Panc1 (cell line): Measurements from ENCODE around the gene FOXK1.

ENCODE experiments used
- POLR2AphosphoS5 ChIP-seq: IDR thresholded peaks from 2 replicates; pipeline ENCODE4 v1.6.1; 2012; ENCODE audit warnings: mild to moderate bottlenecking, low read depth, low read length, moderate library complexity
- SIN3A ChIP-seq: IDR thresholded peaks from 2 replicates; pipeline ENCODE4 v1.6.1; 2012; ENCODE audit warnings: low read depth, mild to moderate bottlenecking, low read length, moderate library complexity, borderline replicate concordance; ENCODE audit not compliant: insufficient read depth
- TCF7L2 ChIP-seq: IDR thresholded peaks from 2 replicates; pipeline ENCODE4 v1.6.1; 2011; ENCODE audit warnings: mild to moderate bottlenecking, low read depth, low read length, inconsistent platforms
- TF ChIP-seq, protein P1 (sequence below): fragments of 450-650 bp; IDR thresholded peaks from 2 replicates; pipeline ENCODE4 v1.5.1; 2017; ENCODE audit warnings: mild to moderate bottlenecking
- TF ChIP-seq, protein P2 (sequence below), 2 experiments: IDR thresholded peaks; 2 replicates each; pipeline ENCODE4 v1.6.1; 2011 to 2012; ENCODE audit warnings: low read depth in 2 of 2, control low read depth in 1 of 2, low read length in 1 of 2, mild to moderate bottlenecking in 1 of 2, moderate library complexity in 1 of 2; ENCODE audit not compliant: insufficient read depth in 1 of 2

DNA sequence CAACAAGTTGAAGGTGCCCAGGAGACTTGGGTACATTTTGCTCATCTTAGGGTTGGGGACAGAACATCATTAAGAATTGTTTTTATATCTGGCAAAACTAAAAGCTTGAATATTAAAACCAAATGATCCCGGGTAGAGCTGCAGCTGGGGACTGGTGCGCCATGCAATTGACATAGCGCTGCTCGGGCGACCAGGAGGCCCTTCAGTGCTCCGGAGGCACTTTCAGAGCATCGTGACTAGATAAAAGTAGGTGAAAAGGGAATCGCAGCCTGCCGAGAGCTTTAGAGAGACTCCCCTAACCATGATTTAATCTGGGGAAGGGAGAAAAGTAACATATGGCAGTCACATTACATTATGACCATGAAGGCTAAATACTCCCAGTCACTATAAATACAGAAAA lies 21.4 kb downstream of the FOXK1 start:
- TF ChIP-seq, protein P1, sequence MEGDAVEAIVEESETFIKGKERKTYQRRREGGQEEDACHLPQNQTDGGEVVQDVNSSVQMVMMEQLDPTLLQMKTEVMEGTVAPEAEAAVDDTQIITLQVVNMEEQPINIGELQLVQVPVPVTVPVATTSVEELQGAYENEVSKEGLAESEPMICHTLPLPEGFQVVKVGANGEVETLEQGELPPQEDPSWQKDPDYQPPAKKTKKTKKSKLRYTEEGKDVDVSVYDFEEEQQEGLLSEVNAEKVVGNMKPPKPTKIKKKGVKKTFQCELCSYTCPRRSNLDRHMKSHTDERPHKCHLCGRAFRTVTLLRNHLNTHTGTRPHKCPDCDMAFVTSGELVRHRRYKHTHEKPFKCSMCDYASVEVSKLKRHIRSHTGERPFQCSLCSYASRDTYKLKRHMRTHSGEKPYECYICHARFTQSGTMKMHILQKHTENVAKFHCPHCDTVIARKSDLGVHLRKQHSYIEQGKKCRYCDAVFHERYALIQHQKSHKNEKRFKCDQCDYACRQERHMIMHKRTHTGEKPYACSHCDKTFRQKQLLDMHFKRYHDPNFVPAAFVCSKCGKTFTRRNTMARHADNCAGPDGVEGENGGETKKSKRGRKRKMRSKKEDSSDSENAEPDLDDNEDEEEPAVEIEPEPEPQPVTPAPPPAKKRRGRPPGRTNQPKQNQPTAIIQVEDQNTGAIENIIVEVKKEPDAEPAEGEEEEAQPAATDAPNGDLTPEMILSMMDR, result no peak
- TF ChIP-seq SIN3A, result no peak
- no peak for TF ChIP-seq POLR2AphosphoS5
- TF ChIP-seq TCF7L2, result no peak
- TF ChIP-seq, protein P2, sequence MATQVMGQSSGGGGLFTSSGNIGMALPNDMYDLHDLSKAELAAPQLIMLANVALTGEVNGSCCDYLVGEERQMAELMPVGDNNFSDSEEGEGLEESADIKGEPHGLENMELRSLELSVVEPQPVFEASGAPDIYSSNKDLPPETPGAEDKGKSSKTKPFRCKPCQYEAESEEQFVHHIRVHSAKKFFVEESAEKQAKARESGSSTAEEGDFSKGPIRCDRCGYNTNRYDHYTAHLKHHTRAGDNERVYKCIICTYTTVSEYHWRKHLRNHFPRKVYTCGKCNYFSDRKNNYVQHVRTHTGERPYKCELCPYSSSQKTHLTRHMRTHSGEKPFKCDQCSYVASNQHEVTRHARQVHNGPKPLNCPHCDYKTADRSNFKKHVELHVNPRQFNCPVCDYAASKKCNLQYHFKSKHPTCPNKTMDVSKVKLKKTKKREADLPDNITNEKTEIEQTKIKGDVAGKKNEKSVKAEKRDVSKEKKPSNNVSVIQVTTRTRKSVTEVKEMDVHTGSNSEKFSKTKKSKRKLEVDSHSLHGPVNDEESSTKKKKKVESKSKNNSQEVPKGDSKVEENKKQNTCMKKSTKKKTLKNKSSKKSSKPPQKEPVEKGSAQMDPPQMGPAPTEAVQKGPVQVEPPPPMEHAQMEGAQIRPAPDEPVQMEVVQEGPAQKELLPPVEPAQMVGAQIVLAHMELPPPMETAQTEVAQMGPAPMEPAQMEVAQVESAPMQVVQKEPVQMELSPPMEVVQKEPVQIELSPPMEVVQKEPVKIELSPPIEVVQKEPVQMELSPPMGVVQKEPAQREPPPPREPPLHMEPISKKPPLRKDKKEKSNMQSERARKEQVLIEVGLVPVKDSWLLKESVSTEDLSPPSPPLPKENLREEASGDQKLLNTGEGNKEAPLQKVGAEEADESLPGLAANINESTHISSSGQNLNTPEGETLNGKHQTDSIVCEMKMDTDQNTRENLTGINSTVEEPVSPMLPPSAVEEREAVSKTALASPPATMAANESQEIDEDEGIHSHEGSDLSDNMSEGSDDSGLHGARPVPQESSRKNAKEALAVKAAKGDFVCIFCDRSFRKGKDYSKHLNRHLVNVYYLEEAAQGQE (IDR thresholded peaks at IDR 0.05; ENCODE audit: insufficient read depth in 1 of 2, low read depth in 2 of 2, low read length in 1 of 2), result no peak
